Uterus (tissue), 4 donors: Measurements from ENCODE around the gene TANGO2. TPM values are rescaled to one million over a fixed set of nuclear protein-coding genes. Genes with fewer than 3 reads are reported as not detected.

ENCODE experiments used
- DNase-seq, 2 donors: peaks; one replicate each; pipeline ENCODE4 v3.0.0-alpha.2; 2019 to 2020
- H3K27ac ChIP-seq, 2 donors: fragments of 200-600 bp; sonication (generic); 1 replicate in 1 of 2; 2 replicates in 1 of 2; pipeline ENCODE4 v1.5.1; 2016 to 2018
- H3K27me3 ChIP-seq, 2 donors: fragments of 200-600 bp; sonication (generic); one replicate each; pipeline ENCODE4 v1.5.1; 2018 to 2019; ENCODE audit warnings: control low read depth in 1 of 2
- H3K36me3 ChIP-seq, 2 donors: fragments of 200-600 bp; sonication (generic); one replicate each; pipeline ENCODE4 v1.5.1; 2019; ENCODE audit warnings: control low read depth in 1 of 2
- H3K4me1 ChIP-seq, 2 donors: fragments of 200-600 bp; sonication (generic); one replicate each; pipeline ENCODE4 v1.5.1; 2018 to 2019; ENCODE audit warnings: control low read depth in 1 of 2
- H3K4me3 ChIP-seq, 2 donors: fragments of 200-600 bp; sonication (generic); 1 replicate in 1 of 2; 2 replicates in 1 of 2; pipeline ENCODE4 v1.5.1; 2018 to 2019; ENCODE audit warnings: mild to moderate bottlenecking in 1 of 2
- H3K9me3 ChIP-seq, 2 donors: fragments of 200-600 bp; sonication (generic); one replicate each; pipeline ENCODE4 v1.5.1; 2019; ENCODE audit warnings: control low read depth in 1 of 2
- CTCF ChIP-seq, 4 experiments: fragments of 200-600 bp in 2 of 4; fragments of 450-650 bp in 2 of 4; sonication (generic) in 2 of 4; IDR thresholded peaks; one replicate each; pipeline ENCODE4 v1.5.1; 2016 to 2019; ENCODE audit warnings: antibody characterized with exemption in 4 of 4, mild to moderate bottlenecking in 2 of 4, moderate library complexity in 1 of 4
- POLR2A ChIP-seq, 2 donors: fragments of 450-650 bp; IDR thresholded peaks; one replicate each; pipeline ENCODE4 v1.6.1; 2016; ENCODE audit warnings: antibody characterized with exemption in 2 of 2, mild to moderate bottlenecking in 1 of 2, moderate library complexity in 1 of 2
- intact Hi-C: fragments of 100-400 bp; cut with DNase I; formaldehyde crosslinking; loops from one replicate; pipeline ENCODE4 v1.15.1; 2023; ENCODE audit warnings: low total_unique reads
- total RNA-seq, 4 donors: library from RNA; depleted of rRNA in 3 of 4; stranded (reverse); fragments of >200 nt in 3 of 4; gene quantifications; one replicate each; pipeline versions ENCODE4 v1.1.0 to v1.2.4, GENCODE V29; 2014 to 2023
- donor health status: DM: yes; HTN: yes; CAD: no.

Gene TANGO2
- total RNA-seq, 4 donors from 2014 or later = 2.8 to 25.1 (median 13.3) TPM

- H3K4me3 ChIP-seq = no peak overlapping the region
- no peaks in the 10 kb centered on the region for H3K9me3 ChIP-seq
- H3K36me3 ChIP-seq = no peaks in the 10 kb centered on the region
- H3K4me1 ChIP-seq = peaks cover 0 to 8% of the 10 kb centered on the region in 2 donors
- TF ChIP-seq POLR2A (IDR thresholded peaks at IDR 0.05) = no peak
- TF ChIP-seq CTCF (IDR thresholded peaks at IDR 0.05) = no peak
- DNase-seq = no peak
- no peak overlapping the region for H3K27ac ChIP-seq
- intact Hi-C loops = no loop called here
- H3K27me3 ChIP-seq = no peaks in the 10 kb centered on the region
These were observed 28.0 kb upstream of the TANGO2 start for GRCh38 chr22:19992921-19993355.

GRCh38 chr22:19993926-19994325 is 27.0 kb upstream of the TANGO2 start:
- Histone ChIP-seq H3K27me3 (no peaks in the 10 kb centered on the region), H3K4me3 (no peak overlapping the region), H3K27ac (no peak overlapping the region), H3K36me3 (no peaks in the 10 kb centered on the region), H3K4me1 (peaks cover 0 to 8% of the 10 kb centered on the region in 2 donors), H3K9me3 (no peaks in the 10 kb centered on the region)
- TF ChIP-seq POLR2A (IDR thresholded peaks at IDR 0.05) (no peak), CTCF (IDR thresholded peaks at IDR 0.05) (no peak)
- no peak for DNase-seq
- intact Hi-C loops = no loop called here

GRCh38 chr22:19994851-19995610 is 25.9 kb upstream of the TANGO2 start:
- H3K4me1 ChIP-seq = peaks cover 0 to 8% of the 10 kb centered on the region in 2 donors
- DNase-seq = no peak
- no peaks in the 10 kb centered on the region for H3K27me3 ChIP-seq
- no peak overlapping the region for H3K4me3 ChIP-seq
- intact Hi-C loops = no loop called here
- H3K9me3 ChIP-seq = no peaks in the 10 kb centered on the region
- H3K36me3 ChIP-seq = no peaks in the 10 kb centered on the region
- H3K27ac ChIP-seq = peak overlapping the region; percentile 27 to 54
- TF ChIP-seq CTCF (IDR thresholded peaks at IDR 0.05) (no peak), POLR2A (IDR thresholded peaks at IDR 0.05) (no peak)

- Histone ChIP-seq H3K27ac (peak overlapping the region; percentile 27 to 54), H3K36me3 (no peaks in the 10 kb centered on the region), H3K4me3 (no peak overlapping the region), H3K9me3 (no peaks in the 10 kb centered on the region), H3K27me3 (no peaks in the 10 kb centered on the region), H3K4me1 (peaks cover 0 to 8% of the 10 kb centered on the region in 2 donors)
- no peak for DNase-seq
- TF ChIP-seq CTCF (IDR thresholded peaks at IDR 0.05) (no peak), POLR2A (IDR thresholded peaks at IDR 0.05) (no peak)
- intact Hi-C loops = no loop called here
These were observed 25.1 kb upstream of the TANGO2 start for GRCh38 chr22:19995611-19996339.
